RWPE2 (cell line): ENCODE results near the gene FGD4.

Experiments
- ATAC-seq: fragments of 200-7000 bp; cut with Tn5 transposase; 3 replicates; pipeline ENCODE4 v1.9.1; 2021; ENCODE audit warnings: low read depth
- DNase-seq: peaks from one replicate; pipeline ENCODE4 v3.0.0-alpha.2; 2020; ENCODE audit warnings: low spot score
- H3K27ac ChIP-seq: fragments of 450-650 bp; 2 replicates; pipeline ENCODE4 v1.5.1; 2017; ENCODE audit warnings: mild to moderate bottlenecking; ENCODE audit not compliant: poor library complexity, severe bottlenecking
- H3K27me3 ChIP-seq: fragments of 250-450 bp; sonication (Bioruptor Pico); 2 replicates; pipeline ENCODE4 v1.5.1; 2021; ENCODE audit warnings: mild to moderate bottlenecking, moderate library complexity; ENCODE audit not compliant: insufficient read depth, poor library complexity, severe bottlenecking
- H3K36me3 ChIP-seq: fragments of 250-450 bp; sonication (Bioruptor Pico); 2 replicates; pipeline ENCODE4 v1.5.1; 2020; ENCODE audit warnings: low read depth, mild to moderate bottlenecking, moderate library complexity
- H3K4me1 ChIP-seq: fragments of 250-450 bp; sonication (Bioruptor Pico); 2 replicates; pipeline ENCODE4 v1.5.1; 2021; ENCODE audit warnings: mild to moderate bottlenecking, moderate library complexity; ENCODE audit not compliant: insufficient read depth, poor library complexity, severe bottlenecking
- H3K4me3 ChIP-seq: fragments of 250-450 bp; sonication (Bioruptor Pico); 2 replicates; pipeline ENCODE4 v1.5.1; 2021; ENCODE audit warnings: mild to moderate bottlenecking, moderate library complexity; ENCODE audit not compliant: severe bottlenecking
- H3K9me3 ChIP-seq: fragments of 250-450 bp; sonication (Bioruptor Pico); 2 replicates; pipeline ENCODE4 v1.5.1; 2021; ENCODE audit warnings: mild to moderate bottlenecking, moderate library complexity; ENCODE audit not compliant: severe bottlenecking
- TF ChIP-seq, protein P1 (sequence below): fragments of 450-650 bp; IDR thresholded peaks from one replicate; pipeline ENCODE4 v1.5.1; 2017; ENCODE audit warnings: mild to moderate bottlenecking, moderate library complexity; ENCODE audit not compliant: poor library complexity, severe bottlenecking

Gene FGD4

DNA sequence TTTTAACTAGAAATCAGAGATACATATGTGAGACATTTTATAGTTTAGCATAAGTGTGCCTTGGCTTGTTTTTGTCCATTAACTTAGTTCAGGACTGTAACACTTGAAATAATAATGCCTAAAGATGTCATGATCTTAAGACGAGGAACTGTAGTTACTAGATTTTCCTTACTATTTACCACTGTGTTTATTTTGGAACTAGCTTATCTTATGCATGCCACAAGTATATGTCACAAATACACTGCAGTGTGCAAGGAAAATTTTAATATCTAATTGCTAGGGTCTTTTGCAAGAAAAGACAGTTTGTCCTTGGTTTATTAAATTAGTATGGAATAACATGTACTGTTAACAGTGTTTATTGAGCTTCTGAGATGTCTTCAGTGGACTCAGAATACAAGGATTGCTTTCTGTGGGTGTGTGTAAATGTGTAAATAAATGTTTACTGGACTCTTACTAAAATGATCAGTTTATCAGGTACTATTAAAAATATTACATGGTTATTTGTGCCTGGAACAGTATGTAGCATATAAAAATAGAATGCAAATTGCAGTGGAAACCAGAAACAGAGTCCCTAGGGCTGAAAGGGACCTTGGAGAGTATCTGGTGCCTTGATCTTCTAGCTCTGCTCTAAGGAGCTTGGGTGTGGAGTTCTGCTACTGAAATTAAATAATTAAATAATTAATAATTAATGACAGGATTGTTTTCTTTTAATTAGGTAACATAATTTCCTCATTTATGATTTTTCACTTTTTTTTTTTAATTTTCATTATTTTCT lies 58.1 kb downstream of the FGD4 start:
- peak overlapping the region; percentile 96 for H3K27ac ChIP-seq

DNA sequence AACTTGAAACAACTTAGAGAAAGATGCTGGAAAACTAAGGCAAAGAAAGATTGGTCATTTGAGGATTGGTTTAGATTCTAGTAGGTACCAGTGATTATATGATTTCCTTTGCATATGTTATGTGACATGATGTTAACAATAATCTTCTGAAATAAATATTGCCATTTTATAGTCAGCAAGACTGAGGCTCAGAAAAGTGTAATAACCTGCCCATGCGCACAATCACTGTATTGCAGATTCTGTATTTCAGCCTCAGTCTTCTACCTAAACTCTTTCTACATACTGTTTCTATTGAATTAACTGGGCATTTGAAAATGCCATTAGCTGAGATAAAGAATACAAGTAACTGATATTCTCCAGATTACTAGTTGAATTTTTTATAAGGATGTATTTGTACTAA lies 61.3 kb downstream of the FGD4 start:
- TF ChIP-seq, protein P1, sequence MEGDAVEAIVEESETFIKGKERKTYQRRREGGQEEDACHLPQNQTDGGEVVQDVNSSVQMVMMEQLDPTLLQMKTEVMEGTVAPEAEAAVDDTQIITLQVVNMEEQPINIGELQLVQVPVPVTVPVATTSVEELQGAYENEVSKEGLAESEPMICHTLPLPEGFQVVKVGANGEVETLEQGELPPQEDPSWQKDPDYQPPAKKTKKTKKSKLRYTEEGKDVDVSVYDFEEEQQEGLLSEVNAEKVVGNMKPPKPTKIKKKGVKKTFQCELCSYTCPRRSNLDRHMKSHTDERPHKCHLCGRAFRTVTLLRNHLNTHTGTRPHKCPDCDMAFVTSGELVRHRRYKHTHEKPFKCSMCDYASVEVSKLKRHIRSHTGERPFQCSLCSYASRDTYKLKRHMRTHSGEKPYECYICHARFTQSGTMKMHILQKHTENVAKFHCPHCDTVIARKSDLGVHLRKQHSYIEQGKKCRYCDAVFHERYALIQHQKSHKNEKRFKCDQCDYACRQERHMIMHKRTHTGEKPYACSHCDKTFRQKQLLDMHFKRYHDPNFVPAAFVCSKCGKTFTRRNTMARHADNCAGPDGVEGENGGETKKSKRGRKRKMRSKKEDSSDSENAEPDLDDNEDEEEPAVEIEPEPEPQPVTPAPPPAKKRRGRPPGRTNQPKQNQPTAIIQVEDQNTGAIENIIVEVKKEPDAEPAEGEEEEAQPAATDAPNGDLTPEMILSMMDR = no peak
- no peaks in the 10 kb centered on the region for H3K9me3 ChIP-seq
- H3K36me3 ChIP-seq = peaks cover 35% of the 10 kb centered on the region
- DNase-seq (no peak), ATAC-seq (no peak)
- peaks cover 20% of the 10 kb centered on the region for H3K4me1 ChIP-seq
- H3K4me3 ChIP-seq = no peak overlapping the region
- H3K27ac ChIP-seq = no peak overlapping the region
- H3K27me3 ChIP-seq = no peaks in the 10 kb centered on the region

More for the DNA sequence above, 58.1 kb downstream of the FGD4 start:
- no peak for DNase-seq
- peaks cover 17% of the 10 kb centered on the region for H3K36me3 ChIP-seq
- no peaks in the 10 kb centered on the region for H3K9me3 ChIP-seq
- peaks cover 48% of the 10 kb centered on the region for H3K4me1 ChIP-seq
- H3K4me3 ChIP-seq = no peak overlapping the region
- no peak for ATAC-seq
- no peaks in the 10 kb centered on the region for H3K27me3 ChIP-seq
- TF ChIP-seq, protein P1 = no peak

DNA sequence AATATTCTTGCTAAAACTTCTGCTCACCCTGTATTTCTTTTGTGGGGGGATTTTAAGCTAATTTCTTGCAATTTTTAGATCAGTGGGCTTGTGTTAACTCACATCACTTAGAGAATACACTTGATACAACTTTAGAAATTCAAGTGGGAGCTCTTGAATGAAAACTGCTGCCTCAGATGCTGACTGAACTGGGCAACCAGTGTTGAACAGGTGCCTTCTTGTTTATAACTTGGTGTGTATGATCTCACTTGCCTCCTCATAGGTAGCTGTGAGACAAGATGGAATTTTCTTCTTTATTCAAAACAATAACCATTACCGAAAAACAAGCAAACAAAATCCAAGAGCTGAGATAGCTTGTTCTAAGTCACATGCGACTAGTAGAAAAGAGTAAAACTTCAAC lies 63.5 kb downstream of the FGD4 start:
- DNase-seq = no peak
- TF ChIP-seq, protein P1 = no peak
- Histone ChIP-seq H3K27ac (no peak overlapping the region), H3K36me3 (peaks cover 46% of the 10 kb centered on the region), H3K4me3 (no peak overlapping the region), H3K4me1 (no peaks in the 10 kb centered on the region), H3K27me3 (no peaks in the 10 kb centered on the region), H3K9me3 (no peaks in the 10 kb centered on the region)
- ATAC-seq = no peak

DNA sequence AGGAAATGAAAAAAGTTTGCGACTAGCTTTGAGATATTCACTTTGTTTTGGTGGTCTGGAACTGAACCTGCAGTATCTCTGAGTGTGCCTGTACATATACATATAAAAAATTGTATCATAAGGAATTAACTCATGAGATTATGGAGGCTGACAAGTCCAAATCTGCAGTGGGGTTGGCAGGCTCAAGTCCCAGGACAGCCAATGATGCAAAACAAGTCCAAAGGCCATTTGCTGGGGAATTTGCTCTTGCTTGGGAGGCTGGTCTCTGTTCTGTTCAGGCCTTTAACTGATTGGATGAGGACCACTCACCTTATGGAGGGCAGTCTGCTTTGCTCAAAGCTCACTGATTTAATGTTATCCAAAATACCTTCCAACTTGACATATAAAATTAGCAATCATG lies 66.8 kb downstream of the FGD4 start:
- DNase-seq (no peak), ATAC-seq (no peak)
- Histone ChIP-seq H3K27me3 (no peaks in the 10 kb centered on the region), H3K27ac (no peak overlapping the region), H3K36me3 (peaks cover 41% of the 10 kb centered on the region), H3K4me3 (no peak overlapping the region), H3K4me1 (no peaks in the 10 kb centered on the region), H3K9me3 (no peaks in the 10 kb centered on the region)
- TF ChIP-seq, protein P1 = no peak
